Stimulated activated CD4-positive, alpha-beta T cell treated with anti-CD3 and anti-CD28 coated beads, Interleukin-1b, Interleukin-23, amount 100 ng/mL, for 24 hours (primary cell): ENCODE measurements around the gene PAN2.

Experiments used
- DNase-seq, 4 experiments: peaks; one replicate each; pipeline ENCODE4 v3.0.0-alpha.2; 2020; ENCODE audit warnings: low read depth in 4 of 4, low spot score in 1 of 4

The PAN2 gene, protein sequence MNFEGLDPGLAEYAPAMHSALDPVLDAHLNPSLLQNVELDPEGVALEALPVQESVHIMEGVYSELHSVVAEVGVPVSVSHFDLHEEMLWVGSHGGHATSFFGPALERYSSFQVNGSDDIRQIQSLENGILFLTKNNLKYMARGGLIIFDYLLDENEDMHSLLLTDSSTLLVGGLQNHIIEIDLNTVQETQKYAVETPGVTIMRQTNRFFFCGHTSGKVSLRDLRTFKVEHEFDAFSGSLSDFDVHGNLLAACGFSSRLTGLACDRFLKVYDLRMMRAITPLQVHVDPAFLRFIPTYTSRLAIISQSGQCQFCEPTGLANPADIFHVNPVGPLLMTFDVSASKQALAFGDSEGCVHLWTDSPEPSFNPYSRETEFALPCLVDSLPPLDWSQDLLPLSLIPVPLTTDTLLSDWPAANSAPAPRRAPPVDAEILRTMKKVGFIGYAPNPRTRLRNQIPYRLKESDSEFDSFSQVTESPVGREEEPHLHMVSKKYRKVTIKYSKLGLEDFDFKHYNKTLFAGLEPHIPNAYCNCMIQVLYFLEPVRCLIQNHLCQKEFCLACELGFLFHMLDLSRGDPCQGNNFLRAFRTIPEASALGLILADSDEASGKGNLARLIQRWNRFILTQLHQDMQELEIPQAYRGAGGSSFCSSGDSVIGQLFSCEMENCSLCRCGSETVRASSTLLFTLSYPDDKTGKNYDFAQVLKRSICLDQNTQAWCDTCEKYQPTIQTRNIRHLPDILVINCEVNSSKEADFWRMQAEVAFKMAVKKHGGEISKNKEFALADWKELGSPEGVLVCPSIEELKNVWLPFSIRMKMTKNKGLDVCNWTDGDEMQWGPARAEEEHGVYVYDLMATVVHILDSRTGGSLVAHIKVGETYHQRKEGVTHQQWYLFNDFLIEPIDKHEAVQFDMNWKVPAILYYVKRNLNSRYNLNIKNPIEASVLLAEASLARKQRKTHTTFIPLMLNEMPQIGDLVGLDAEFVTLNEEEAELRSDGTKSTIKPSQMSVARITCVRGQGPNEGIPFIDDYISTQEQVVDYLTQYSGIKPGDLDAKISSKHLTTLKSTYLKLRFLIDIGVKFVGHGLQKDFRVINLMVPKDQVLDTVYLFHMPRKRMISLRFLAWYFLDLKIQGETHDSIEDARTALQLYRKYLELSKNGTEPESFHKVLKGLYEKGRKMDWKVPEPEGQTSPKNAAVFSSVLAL

GRCh38 chr12:56333679-56334489 lies at the start of gene PAN2:
TSS of gene PAN2 (minus strand) at chr12:56334000. CDS start at chr12:56333094, 906 bp downstream.
- DNase-seq: peak; percentile 71 to 93 (median 82)

DNA sequence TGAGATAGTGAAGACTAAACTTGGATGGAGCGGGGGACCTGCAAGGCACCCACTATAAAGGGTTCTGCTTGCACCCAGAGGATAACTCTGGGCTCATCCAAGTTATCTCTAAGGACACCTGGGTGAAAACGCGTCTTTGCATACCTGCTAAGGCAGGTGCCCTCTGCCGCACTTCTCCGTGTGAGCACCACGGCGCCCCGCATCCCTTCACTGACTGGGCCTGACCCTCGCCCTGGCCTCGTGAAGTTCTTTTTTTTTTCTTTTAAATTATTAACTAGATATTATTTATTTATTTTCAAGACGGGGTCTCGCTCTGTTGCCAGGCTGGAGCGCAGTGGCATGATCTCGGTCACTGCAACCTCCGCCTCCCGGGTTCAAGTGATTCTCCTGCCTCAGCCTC lies 48.8 kb upstream of the PAN2 start:
- no peak for DNase-seq

- DNase-seq: no peak
Observed at GRCh38 chr12:56377989-56378316, 44.2 kb upstream of the PAN2 start.

- DNase-seq: no peak
Observed at GRCh38 chr12:56377310-56377988, 43.6 kb upstream of the PAN2 start.

DNA sequence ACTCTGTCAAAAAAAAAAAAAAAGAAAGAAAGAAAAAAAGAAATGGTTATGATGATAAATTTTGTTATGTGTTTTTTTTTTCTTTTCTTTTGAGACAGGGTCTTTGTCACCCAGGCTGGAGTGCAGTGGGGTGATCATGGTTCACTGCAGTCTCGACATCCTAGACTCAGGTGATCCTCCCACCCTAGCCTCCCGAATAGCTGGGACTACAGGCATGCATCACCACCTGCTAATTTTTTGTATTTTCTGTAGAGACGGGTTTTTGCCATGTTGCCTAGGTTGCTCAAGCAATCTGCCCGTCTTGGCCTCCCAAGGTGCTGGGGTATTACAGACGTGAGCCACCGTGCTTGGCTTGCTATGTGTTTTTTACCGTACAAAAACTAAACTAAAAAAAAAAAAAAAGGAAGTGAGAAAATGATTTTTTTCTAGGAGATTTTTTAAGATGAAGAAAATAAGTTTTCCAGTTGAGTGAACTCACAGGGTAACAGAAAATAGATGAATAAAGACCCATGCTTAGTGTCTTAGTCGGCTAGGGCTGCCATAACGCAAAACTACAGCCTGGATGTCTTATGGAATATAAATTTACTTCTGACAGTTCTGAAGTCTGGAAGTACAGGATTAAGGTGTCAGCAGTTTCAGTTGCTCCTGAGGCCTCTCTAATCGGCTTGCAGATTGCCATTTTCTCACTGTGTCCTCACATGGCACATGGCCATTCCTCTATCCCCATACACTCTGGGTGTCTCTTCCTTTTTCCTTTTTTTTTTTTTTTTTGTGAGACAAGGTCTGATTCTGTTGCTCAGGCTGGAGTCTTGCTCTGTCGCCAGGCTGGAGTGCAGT lies 42.0 kb upstream of the PAN2 start:
- DNase-seq: no peak

GRCh38 chr12:56374726-56375597 lies 41.2 kb upstream of the PAN2 start:
- no peak for DNase-seq

- DNase-seq: no peak
Observed at GRCh38 chr12:56373515-56373914, 39.7 kb upstream of the PAN2 start.

- no peak for DNase-seq
Observed at GRCh38 chr12:56366948-56367347, 33.1 kb upstream of the PAN2 start.

- DNase-seq: no peak
Observed at GRCh38 chr12:56362130-56363059, 28.6 kb upstream of the PAN2 start, which contains the start of gene APOF. TSS of gene APOF (minus strand) at chr12:56362857. CDS start at chr12:56362745, 112 bp downstream.

GRCh38 chr12:56361487-56362129 lies 27.8 kb upstream of the PAN2 start:
- DNase-seq: no peak

GRCh38 chr12:56359851-56360767 lies 26.3 kb upstream of the PAN2 start, which contains the start of gene STAT2:
TSS of gene STAT2 (minus strand) at chr12:56360107. CDS start at chr12:56356571, 3,536 bp downstream.
- DNase-seq: peak; percentile 92 to 99 (median 95)

- DNase-seq: no peak
Observed at GRCh38 chr12:56358836-56359532, 25.2 kb upstream of the PAN2 start.

- no peak for DNase-seq
Observed at GRCh38 chr12:56351325-56351724, 17.5 kb upstream of the PAN2 start.

DNA sequence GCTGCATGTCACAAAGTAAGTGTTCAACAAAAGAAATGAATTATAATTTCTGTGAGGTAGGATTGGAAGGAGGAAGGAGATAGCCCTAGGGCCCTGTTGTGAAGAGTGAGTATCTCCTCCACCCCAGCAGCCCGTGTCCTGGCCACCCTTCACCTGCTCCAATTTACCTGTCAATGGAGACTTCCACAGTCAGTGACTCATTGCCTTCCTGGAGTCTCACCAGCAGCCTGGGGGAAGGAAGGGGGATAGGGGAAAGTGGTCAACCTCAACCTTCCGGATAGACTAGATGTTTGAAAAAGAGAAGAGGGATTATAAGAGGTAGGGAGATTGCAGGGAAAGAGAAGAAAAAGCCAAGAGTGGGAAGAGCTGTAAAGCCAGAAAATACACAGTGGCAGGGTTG lies 16.9 kb upstream of the PAN2 start:
- no peak for DNase-seq

DNA sequence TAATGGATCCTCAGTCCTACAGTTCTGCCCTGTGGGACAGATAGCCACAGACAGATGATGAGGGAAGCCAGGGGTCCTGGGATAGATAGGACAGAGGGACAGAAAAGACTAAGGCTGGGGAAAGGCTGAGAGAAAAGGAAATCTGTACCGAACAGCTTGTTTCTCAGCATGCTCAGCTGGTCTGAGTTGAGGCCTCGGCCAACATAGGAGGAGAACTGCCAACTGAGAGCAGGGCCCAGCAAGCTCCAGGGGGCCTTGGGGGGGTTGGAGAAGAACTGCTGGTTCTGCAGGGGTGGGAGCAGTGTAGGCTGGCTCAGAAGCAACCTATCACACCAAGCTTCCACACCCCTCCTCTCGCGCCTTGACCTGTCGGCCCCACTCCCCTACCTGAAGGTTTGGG lies 15.0 kb upstream of the PAN2 start:
- no peak for DNase-seq
